GM21717 (cell line): ENCODE results near the gene FRAT2.
"Not testable (repeated sequence)": the region's sequence is repeated elsewhere in the genome, so short reads cannot be mapped to it uniquely, and the experiment has no call there.

Source experiments
- ATAC-seq: cut with Tn5 transposase; IDR thresholded peaks from one replicate; pipeline ENCODE4 v1.9.1; 2021; ENCODE audit warnings: mild to moderate bottlenecking, moderate library complexity; ENCODE audit not compliant: unreplicated experiment

Gene FRAT2

GRCh38 chr10:97292862-97293198 lies 41.7 kb downstream of the FRAT2 start:
- no peak for ATAC-seq

GRCh38 chr10:97292097-97292861 lies 42.2 kb downstream of the FRAT2 start, which contains the start of gene ARHGAP19:
TSS of gene ARHGAP19 (minus strand) at chr10:97292637. CDS start at chr10:97292627, 10 bp downstream.
- peak; percentile 94 for ATAC-seq

- no peak for ATAC-seq
These were observed 43.0 kb downstream of the FRAT2 start for GRCh38 chr10:97291357-97292096.

- not testable (repeated sequence) for ATAC-seq
These were observed 43.8 kb downstream of the FRAT2 start for GRCh38 chr10:97290576-97291356.

GRCh38 chr10:97290076-97290475 lies 44.5 kb downstream of the FRAT2 start:
- ATAC-seq: not testable (repeated sequence)
